Kidney epithelial cell (primary cell): ENCODE measurements around the gene ZMYND19. TPM values are rescaled to one million over a fixed set of nuclear protein-coding genes. Genes with fewer than 3 reads are reported as not detected.
A peak's percentile ranks its signal among the peaks of the same experiment; 100 is the strongest.

ENCODE experiments used
- DNase-seq: peaks from one replicate; pipeline ENCODE4 v3.0.0-alpha.2; 2010; ENCODE audit warnings: low read depth
- H3K27me3 ChIP-seq: 2 replicates; pipeline ENCODE4 v1.6.0; 2011; ENCODE audit warnings: low read length; ENCODE audit not compliant: control insufficient read depth, insufficient read depth
- H3K36me3 ChIP-seq: 2 replicates; pipeline ENCODE4 v1.5.1; 2011; ENCODE audit warnings: low read length; ENCODE audit not compliant: control insufficient read depth, insufficient read depth
- H3K4me3 ChIP-seq: 2 replicates; pipeline ENCODE4 v1.5.1; 2011; ENCODE audit warnings: low read depth, mild to moderate bottlenecking, control low read depth, low read length
- total RNA-seq: library from RNA; depleted of rRNA; stranded (reverse); fragments of >200 nt; gene quantifications from 2 replicates; pipeline ENCODE4 v1.2.3, GENCODE V29; 2015
- TF ChIP-seq, protein P1 (sequence below): IDR thresholded peaks from 2 replicates; pipeline ENCODE4 v1.5.1; 2011; ENCODE audit warnings: mild to moderate bottlenecking, moderate library complexity, low read length, control low read depth, inconsistent platforms; ENCODE audit not compliant: insufficient read depth, poor library complexity, severe bottlenecking

The ZMYND19 gene
- total RNA-seq, 1 donor from 2014 or later, result 27.1 TPM

GRCh38 chr9:137611623-137612609 is 21.6 kb upstream of the ZMYND19 start:
- Histone ChIP-seq H3K36me3 (peaks cover 3% of the 10 kb centered on the region), H3K4me3 (no peak overlapping the region), H3K27me3 (no peaks in the 10 kb centered on the region)
- peak; percentile 88 for DNase-seq
- TF ChIP-seq, protein P1, sequence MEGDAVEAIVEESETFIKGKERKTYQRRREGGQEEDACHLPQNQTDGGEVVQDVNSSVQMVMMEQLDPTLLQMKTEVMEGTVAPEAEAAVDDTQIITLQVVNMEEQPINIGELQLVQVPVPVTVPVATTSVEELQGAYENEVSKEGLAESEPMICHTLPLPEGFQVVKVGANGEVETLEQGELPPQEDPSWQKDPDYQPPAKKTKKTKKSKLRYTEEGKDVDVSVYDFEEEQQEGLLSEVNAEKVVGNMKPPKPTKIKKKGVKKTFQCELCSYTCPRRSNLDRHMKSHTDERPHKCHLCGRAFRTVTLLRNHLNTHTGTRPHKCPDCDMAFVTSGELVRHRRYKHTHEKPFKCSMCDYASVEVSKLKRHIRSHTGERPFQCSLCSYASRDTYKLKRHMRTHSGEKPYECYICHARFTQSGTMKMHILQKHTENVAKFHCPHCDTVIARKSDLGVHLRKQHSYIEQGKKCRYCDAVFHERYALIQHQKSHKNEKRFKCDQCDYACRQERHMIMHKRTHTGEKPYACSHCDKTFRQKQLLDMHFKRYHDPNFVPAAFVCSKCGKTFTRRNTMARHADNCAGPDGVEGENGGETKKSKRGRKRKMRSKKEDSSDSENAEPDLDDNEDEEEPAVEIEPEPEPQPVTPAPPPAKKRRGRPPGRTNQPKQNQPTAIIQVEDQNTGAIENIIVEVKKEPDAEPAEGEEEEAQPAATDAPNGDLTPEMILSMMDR, result no peak

DNA sequence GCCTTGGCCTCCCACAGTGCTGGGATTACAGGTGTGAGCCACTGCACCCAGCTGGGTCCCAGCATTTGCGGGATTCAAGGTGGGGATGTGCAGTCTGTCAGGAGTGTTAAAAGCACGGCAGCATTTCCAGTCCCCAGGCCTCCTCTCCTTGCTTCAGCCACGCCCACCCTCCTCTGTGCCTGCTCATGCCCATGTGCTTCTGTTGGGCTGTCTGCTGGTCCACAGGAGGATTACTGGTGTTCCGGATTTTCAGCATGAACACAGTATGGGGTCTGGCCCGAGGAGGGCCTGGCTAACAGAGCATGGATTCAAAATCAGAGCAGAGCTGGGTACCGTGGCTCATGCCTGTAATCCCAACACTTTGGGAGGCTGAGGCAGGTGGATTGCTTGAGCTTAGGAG is 20.6 kb upstream of the ZMYND19 start:
- DNase-seq, result no peak

GRCh38 chr9:137607141-137607857 is 17.0 kb upstream of the ZMYND19 start:
- Histone ChIP-seq H3K36me3 (no peaks in the 10 kb centered on the region), H3K4me3 (peak overlapping the region; percentile 62), H3K27me3 (peaks cover 5% of the 10 kb centered on the region)
- no peak for DNase-seq
- TF ChIP-seq, protein P1, result no peak

More for the DNA sequence above, 20.6 kb upstream of the ZMYND19 start:
- TF ChIP-seq, protein P1, result no peak
- H3K36me3 ChIP-seq, result peaks cover 3% of the 10 kb centered on the region
- no peak overlapping the region for H3K4me3 ChIP-seq
- H3K27me3 ChIP-seq, result no peaks in the 10 kb centered on the region

- Histone ChIP-seq H3K4me3 (peak overlapping the region; percentile 62), H3K27me3 (peaks cover 5% of the 10 kb centered on the region), H3K36me3 (no peaks in the 10 kb centered on the region)
- DNase-seq, result no peak
- TF ChIP-seq, protein P1, result no peak
Observed at GRCh38 chr9:137606734-137607138, 16.4 kb upstream of the ZMYND19 start.

GRCh38 chr9:137606005-137606621 is 15.8 kb upstream of the ZMYND19 start:
- peak overlapping the region; percentile 62 for H3K4me3 ChIP-seq
- DNase-seq, result no peak
- TF ChIP-seq, protein P1, result no peak
- H3K36me3 ChIP-seq, result no peaks in the 10 kb centered on the region
- H3K27me3 ChIP-seq, result peaks cover 5% of the 10 kb centered on the region
